ENCODE measurements around the gene RBL2.
A peak's percentile ranks its signal among the peaks of the same experiment; 100 is the strongest.

DNA sequence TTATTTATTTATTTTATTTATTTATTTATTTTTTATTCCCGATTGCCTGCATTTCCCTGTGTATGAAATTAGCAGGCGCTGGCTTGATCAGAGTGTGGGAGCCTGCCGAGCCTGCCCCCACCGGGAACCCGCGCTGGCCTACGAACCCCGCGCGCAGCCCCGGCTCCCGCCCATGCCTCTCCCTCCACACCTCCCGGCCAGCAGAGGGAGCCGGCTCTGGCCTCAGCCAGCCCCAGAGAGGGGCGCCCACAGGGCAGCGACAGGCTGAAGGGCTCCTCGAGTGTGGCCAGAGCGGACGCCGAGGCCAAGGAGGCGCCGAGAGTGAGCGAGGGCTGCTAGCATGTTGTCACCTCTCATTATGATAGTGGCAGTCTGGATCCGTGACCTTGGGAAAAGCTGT, 13.0 kb upstream of the RBL2 start:
- TF ChIP-seq, protein P1, sequence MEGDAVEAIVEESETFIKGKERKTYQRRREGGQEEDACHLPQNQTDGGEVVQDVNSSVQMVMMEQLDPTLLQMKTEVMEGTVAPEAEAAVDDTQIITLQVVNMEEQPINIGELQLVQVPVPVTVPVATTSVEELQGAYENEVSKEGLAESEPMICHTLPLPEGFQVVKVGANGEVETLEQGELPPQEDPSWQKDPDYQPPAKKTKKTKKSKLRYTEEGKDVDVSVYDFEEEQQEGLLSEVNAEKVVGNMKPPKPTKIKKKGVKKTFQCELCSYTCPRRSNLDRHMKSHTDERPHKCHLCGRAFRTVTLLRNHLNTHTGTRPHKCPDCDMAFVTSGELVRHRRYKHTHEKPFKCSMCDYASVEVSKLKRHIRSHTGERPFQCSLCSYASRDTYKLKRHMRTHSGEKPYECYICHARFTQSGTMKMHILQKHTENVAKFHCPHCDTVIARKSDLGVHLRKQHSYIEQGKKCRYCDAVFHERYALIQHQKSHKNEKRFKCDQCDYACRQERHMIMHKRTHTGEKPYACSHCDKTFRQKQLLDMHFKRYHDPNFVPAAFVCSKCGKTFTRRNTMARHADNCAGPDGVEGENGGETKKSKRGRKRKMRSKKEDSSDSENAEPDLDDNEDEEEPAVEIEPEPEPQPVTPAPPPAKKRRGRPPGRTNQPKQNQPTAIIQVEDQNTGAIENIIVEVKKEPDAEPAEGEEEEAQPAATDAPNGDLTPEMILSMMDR (conservative IDR thresholded peaks at IDR 0.05 in 1 of 2, IDR thresholded peaks at IDR 0.05 in 1 of 2; ENCODE audit: extremely low read depth in 1 of 2, insufficient read depth in 1 of 2, low read depth in 1 of 2, low read length in 2 of 2) = peak in 1 of 2 donors; percentile 5
- TF ChIP-seq EZH2 (IDR thresholded peaks at IDR 0.05; ENCODE audit: borderline replicate concordance, low read length) = no peak

All from mammary epithelial cell (primary cell).